Spinal cord (tissue), 10 donors: ENCODE data around the gene SYMPK. TPM values are rescaled to one million over a fixed set of nuclear protein-coding genes. Genes with fewer than 3 reads are reported as not detected.
A peak's percentile ranks its signal among the peaks of the same experiment; 100 is the strongest.

Experiments
- DNase-seq, 6 donors: peaks; one replicate each; pipeline versions ENCODE4 v3.0.0 to v3.0.0-alpha.2; 2013 to 2015; ENCODE audit warnings: low spot score in 6 of 6, low read depth in 4 of 6
- H3K27ac ChIP-seq: one replicate; pipeline ENCODE4 v1.5.1; 2013; ENCODE audit warnings: low read depth, low read length, control low read depth
- H3K27me3 ChIP-seq: one replicate; pipeline ENCODE4 v1.6.1; 2013; ENCODE audit warnings: low read length; ENCODE audit not compliant: control insufficient read depth, insufficient read depth
- H3K36me3 ChIP-seq: one replicate; pipeline ENCODE4 v1.6.1; 2013; ENCODE audit warnings: low read length; ENCODE audit not compliant: control insufficient read depth, insufficient read depth
- H3K4me1 ChIP-seq: one replicate; pipeline ENCODE4 v1.6.1; 2013; ENCODE audit warnings: low read length; ENCODE audit not compliant: control insufficient read depth, insufficient read depth
- H3K4me3 ChIP-seq: one replicate; pipeline ENCODE4 v1.5.1; 2013; ENCODE audit warnings: low read depth, low read length, control low read depth
- H3K9me3 ChIP-seq: one replicate; pipeline ENCODE4 v1.6.1; 2013; ENCODE audit warnings: low read length; ENCODE audit not compliant: control insufficient read depth, insufficient read depth
- WGBS: methylation state at CpG from one replicate; pipeline ENCODE4 v1.1.5; 2013; ENCODE audit warnings: missing lambda C conversion rate; ENCODE audit not compliant: insufficient coverage; 5-methylcytosine and 5-hydroxymethylcytosine counted together
- polyA plus RNA-seq, 2 donors: library from polyadenylated mRNA; unstranded; fragments of 120-200 nt; gene quantifications; one replicate each; pipeline ENCODE4 v1.2.1, GENCODE V29; 2013; ENCODE audit not compliant: insufficient read length in 2 of 2
- total RNA-seq, 2 donors: library from RNA; depleted of rRNA in 1 of 2; stranded (reverse); fragments of 120-200 nt in 1 of 2; fragments of >200 nt in 1 of 2; gene quantifications; one replicate each; pipeline versions ENCODE4 v1.2.3 to v1.2.4, GENCODE V29; 2013 to 2014
- donor health status: healthy.

Gene SYMPK
- total and polyA plus RNA-seq, 4 donors, result 23.2 to 63.9 (median 45.5) TPM

GRCh38 chr19:45786533-45786894 lies 76.4 kb downstream of the SYMPK start:
- peaks cover 91% of the 10 kb centered on the region for H3K36me3 ChIP-seq
- no peak for DNase-seq
- H3K27me3 ChIP-seq, result no peaks in the 10 kb centered on the region
- no peak overlapping the region for H3K4me3 ChIP-seq
- H3K9me3 ChIP-seq, result no peaks in the 10 kb centered on the region
- 94% methylated on average over 21 of the region's 21 CpGs for WGBS
- H3K27ac ChIP-seq, result no peak overlapping the region
- peaks cover 34% of the 10 kb centered on the region for H3K4me1 ChIP-seq

GRCh38 chr19:45785781-45786532 lies 77.0 kb downstream of the SYMPK start:
- Histone ChIP-seq H3K27me3 (no peaks in the 10 kb centered on the region), H3K4me1 (peaks cover 36% of the 10 kb centered on the region), H3K4me3 (no peak overlapping the region), H3K27ac (no peak overlapping the region), H3K36me3 (peaks cover 96% of the 10 kb centered on the region), H3K9me3 (no peaks in the 10 kb centered on the region)
- peak in 1 of 6 donors; percentile 0 for DNase-seq
- WGBS, result 94% methylated on average over 46 of the region's 57 CpGs

GRCh38 chr19:45785097-45785496 lies 77.8 kb downstream of the SYMPK start:
- DNase-seq, result no peak
- Histone ChIP-seq H3K27ac (no peak overlapping the region), H3K9me3 (no peaks in the 10 kb centered on the region), H3K36me3 (peaks cover 94% of the 10 kb centered on the region), H3K27me3 (no peaks in the 10 kb centered on the region), H3K4me1 (peaks cover 41% of the 10 kb centered on the region), H3K4me3 (no peak overlapping the region)
- WGBS, result 83% methylated on average over 5 of the region's 5 CpGs

GRCh38 chr19:45784096-45784495 lies 78.9 kb downstream of the SYMPK start:
- DNase-seq, result no peak
- WGBS, result 80% methylated on average over 3 of the region's 4 CpGs
- Histone ChIP-seq H3K4me3 (no peak overlapping the region), H3K36me3 (peaks cover 91% of the 10 kb centered on the region), H3K27me3 (no peaks in the 10 kb centered on the region), H3K27ac (no peak overlapping the region), H3K9me3 (no peaks in the 10 kb centered on the region), H3K4me1 (peaks cover 51% of the 10 kb centered on the region)

DNA sequence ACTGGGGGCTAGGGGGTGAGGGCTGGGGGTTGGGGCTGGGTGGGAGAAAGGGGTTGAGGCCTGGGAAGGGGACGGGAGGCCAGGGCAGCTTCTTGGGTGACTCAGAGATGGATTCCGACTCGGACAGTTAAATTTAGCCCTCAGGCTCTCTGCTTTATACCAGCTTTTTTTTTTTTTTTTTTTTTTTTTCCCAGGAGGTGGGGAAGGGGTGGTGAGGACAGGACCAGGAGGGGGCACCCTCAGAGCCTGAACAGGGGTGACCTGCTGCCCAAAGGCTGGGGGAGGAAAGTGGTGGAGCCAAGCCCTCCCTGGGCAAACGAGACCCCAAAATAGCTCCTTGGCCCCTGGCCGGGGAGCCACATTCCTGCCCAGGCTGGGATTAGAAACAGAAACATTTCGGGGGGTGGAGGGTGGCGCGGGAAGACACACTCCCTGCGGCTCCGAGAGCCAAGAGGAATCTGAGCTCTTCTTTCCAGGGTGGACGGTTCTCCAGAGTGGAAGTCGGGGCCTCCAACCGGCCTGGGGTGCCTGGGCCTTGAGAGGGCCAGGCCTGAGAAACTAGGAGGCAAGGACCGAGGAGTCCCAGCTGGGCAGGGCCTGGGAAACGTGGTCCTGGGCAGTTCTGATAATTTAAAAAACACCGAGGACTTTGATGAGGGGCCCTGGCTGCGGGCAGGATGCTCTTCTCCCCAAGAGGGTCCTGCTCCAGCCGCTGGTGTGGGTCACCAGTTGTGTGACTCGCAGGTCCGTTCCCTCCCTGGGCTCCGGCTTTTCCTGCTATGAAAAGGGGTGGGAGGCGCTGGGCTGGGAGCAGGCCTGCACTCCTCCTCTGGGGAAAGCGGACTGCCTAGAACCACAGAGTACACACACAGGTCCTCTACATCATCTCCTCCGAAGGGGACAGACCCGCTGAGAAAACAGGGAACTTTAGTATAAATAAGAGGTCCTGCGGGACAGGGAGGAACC lies 79.8 kb downstream of the SYMPK start:
- DNase-seq, result no peak
- WGBS, result 62% methylated on average over 14 of the region's 26 CpGs
- H3K36me3 ChIP-seq, result peaks cover 91% of the 10 kb centered on the region
- H3K9me3 ChIP-seq, result no peaks in the 10 kb centered on the region
- H3K27ac ChIP-seq, result peak overlapping the region; percentile 45
- H3K4me1 ChIP-seq, result peaks cover 54% of the 10 kb centered on the region
- H3K4me3 ChIP-seq, result no peak overlapping the region
- H3K27me3 ChIP-seq, result no peaks in the 10 kb centered on the region

DNA sequence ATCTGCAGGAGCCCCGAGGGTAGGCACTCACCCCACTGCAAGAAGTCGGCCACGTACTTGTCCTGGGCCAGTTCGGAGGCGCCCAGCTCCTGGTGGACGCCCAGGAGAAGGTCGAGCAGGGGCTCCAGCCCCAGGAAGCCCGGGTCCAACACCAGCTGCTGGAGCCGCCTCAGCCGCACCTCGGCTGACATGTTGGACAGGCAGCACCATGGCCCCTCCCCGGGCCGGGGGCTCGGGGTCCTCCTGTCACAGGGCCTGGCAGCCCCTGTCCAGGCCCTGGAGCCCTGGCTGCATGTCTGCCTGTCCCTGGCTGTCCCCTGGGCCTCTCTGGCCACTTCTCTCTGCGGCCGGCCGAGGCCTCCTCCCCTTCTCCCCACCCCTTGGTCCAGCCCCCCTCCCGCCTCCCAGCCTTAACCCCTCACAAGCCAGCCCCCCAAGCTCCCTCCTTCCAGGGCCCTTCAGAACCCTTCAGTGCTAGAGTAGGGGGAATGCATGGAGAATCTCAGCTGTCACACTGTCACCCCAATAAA lies 80.7 kb downstream of the SYMPK start, which contains the start of gene DMPK:
TSS of gene DMPK (minus strand) at position 329 of the 530 bp plus-strand sequence. CDS start at position 191, 138 bp downstream.
- H3K4me3 ChIP-seq, result peak within 1 kb of the TSS; percentile 36
- no peaks in the 10 kb centered on the region for H3K27me3 ChIP-seq
- H3K27ac ChIP-seq, result peak within 1 kb of the TSS; percentile 45
- no peaks in the 10 kb centered on the region for H3K9me3 ChIP-seq
- H3K36me3 ChIP-seq, result peaks cover 92% of the 10 kb centered on the region
- H3K4me1 ChIP-seq, result peaks cover 54% of the 10 kb centered on the region
- WGBS, result 45% methylated on average over 16 of the region's 18 CpGs
- no peak for DNase-seq

DNA sequence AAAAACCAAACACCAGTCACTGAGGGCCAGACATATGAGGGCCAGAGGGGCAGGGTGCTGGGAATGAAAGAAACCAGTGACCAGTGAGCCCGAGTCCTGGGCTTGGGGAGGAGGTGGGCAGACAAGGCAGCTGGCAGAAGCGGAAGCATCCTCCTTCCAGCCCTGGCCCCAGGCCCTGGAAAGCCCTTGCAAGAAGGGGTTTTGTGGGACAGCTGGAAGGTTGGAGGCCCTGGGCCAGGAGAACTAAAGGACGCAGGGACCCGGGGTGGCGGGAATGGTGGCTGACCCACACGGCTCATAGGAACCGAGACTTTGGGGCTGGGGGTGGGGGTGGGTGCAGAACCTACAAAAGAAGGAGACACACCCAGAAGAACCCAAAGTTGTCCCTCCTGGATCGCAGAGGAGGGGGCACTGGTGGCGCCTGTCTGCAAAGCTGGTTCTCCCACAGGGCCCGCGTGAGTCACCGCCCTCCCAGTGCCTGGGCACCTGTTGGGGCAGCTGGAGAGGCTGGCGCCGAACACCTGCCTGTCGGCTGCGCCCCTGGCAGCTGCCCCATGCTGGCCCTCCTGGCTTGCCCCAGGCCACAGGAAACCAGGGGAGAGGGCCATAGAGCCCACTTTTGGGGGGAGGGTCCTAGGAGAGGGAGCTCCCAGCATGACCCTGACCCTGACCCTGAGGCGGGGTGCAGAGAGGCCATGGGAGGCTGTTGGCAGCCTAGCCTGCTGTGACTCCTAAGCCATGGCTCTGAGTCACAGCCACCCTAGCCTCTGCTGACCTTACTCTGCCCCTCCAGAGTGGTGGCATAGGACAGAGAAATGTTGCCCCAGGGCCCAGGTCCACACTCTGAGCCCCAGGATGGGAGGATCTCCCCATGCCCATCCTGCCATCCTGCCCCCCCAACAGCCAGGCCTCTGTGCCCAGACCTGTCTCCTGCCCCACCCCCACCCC lies 81.5 kb downstream of the SYMPK start:
- H3K4me3 ChIP-seq, result peak overlapping the region; percentile 36

GRCh38 chr19:45780448-45781213 lies 82.3 kb downstream of the SYMPK start:
- H3K36me3 ChIP-seq, result peaks cover 87% of the 10 kb centered on the region
- 59% methylated on average over 5 of the region's 13 CpGs for WGBS

More for the DNA sequence above, 81.5 kb downstream of the SYMPK start:
- Histone ChIP-seq H3K4me1 (peaks cover 54% of the 10 kb centered on the region), H3K27me3 (no peaks in the 10 kb centered on the region), H3K9me3 (no peaks in the 10 kb centered on the region), H3K27ac (peak overlapping the region; percentile 1), H3K36me3 (peaks cover 92% of the 10 kb centered on the region)
- no peak for DNase-seq
- 67% methylated on average over 17 of the region's 17 CpGs for WGBS

More at GRCh38 chr19:45780448-45781213, 82.3 kb downstream of the SYMPK start:
- H3K27ac ChIP-seq, result no peak overlapping the region
- H3K4me1 ChIP-seq, result peaks cover 54% of the 10 kb centered on the region
- no peak for DNase-seq
- H3K27me3 ChIP-seq, result no peaks in the 10 kb centered on the region
- no peak overlapping the region for H3K4me3 ChIP-seq
- no peaks in the 10 kb centered on the region for H3K9me3 ChIP-seq
